ENCODE measurements around the gene SWT1. TPM values are rescaled to one million over a fixed set of nuclear protein-coding genes. Genes with fewer than 3 reads are reported as not detected.

The SWT1 gene
- total and polyA plus RNA-seq, 2 of the 13 experiments (the other 11 are each of a cell fraction or from before 2014, with no cell fraction given) = 1.7 to 2.5 TPM

DNA sequence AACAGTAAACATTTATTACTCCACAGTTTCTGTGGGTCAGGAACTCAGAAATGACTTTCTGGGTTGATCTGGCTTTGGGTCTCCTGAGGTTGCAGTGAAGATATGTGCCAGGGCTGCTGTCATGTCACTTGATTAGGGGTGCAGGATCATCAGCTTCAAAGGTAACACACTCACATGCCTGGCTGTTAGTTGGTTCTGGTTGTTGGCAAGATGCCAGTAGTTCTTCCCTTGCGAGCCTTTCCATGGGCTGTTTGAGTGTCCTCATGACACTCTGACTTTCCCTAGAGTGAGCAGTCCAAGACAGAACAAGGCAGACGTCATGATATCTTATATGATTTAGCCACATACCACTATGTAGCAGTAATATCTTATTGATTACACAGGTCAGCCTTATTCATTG, 1.8 kb downstream of the SWT1 start:
- Histone ChIP-seq H2AFZ (ENCODE audit: low read length) (no peak overlapping the region), H3K27me3 (ENCODE audit: control insufficient read depth in 1 of 2, insufficient read depth in 2 of 2, low read length in 2 of 2) (no peaks in the 10 kb centered on the region; a peak in 1 of 5 replicates), H3K4me3 (replicated peaks in 1 of 3; ENCODE audit: insufficient read depth in 1 of 3, low read depth in 2 of 3, low read length in 3 of 3) (no peak overlapping the region), H3K36me3 (replicated peaks in 1 of 2; ENCODE audit: control insufficient read depth in 1 of 2, insufficient read depth in 2 of 2, low read length in 2 of 2) (0 out of 5 replicates have a peak, but pooled peaks cover 0 to 2% of the 10 kb centered on the region in 2 experiments), H3K9ac (ENCODE audit: insufficient read depth, low read depth, low read length) (no peak overlapping the region), H3K79me2 (ENCODE audit: insufficient read depth, low read length) (peaks cover 20% of the 10 kb centered on the region), H3K4me2 (ENCODE audit: low read depth, low read length) (no peak overlapping the region), H4K20me1 (ENCODE audit: insufficient read depth, low read length) (no peaks in the 10 kb centered on the region), H3K27ac (ENCODE audit: extremely low read length, insufficient read depth, low read length) (no peak overlapping the region), H3K9me3 (ENCODE audit: low read length) (no peaks in the 10 kb centered on the region), H3K4me1 (ENCODE audit: insufficient read depth, low read length) (peaks cover 26% of the 10 kb centered on the region)
- DNase-seq (ENCODE audit: low spot score) (no peak), ATAC-seq (no peak), FAIRE-seq (no peak)
- TF ChIP-seq LCORL (IDR thresholded peaks at IDR 0.05) (peak; percentile 90), LCORL (CRISPR knock-in tag; IDR thresholded peaks at IDR 0.05) (no peak), AFF4 (CRISPR knock-in tag; IDR thresholded peaks at IDR 0.05) (no peak), TOE1 (CRISPR knock-in tag; IDR thresholded peaks at IDR 0.05) (no peak)
- TF ChIP-seq, protein P1, sequence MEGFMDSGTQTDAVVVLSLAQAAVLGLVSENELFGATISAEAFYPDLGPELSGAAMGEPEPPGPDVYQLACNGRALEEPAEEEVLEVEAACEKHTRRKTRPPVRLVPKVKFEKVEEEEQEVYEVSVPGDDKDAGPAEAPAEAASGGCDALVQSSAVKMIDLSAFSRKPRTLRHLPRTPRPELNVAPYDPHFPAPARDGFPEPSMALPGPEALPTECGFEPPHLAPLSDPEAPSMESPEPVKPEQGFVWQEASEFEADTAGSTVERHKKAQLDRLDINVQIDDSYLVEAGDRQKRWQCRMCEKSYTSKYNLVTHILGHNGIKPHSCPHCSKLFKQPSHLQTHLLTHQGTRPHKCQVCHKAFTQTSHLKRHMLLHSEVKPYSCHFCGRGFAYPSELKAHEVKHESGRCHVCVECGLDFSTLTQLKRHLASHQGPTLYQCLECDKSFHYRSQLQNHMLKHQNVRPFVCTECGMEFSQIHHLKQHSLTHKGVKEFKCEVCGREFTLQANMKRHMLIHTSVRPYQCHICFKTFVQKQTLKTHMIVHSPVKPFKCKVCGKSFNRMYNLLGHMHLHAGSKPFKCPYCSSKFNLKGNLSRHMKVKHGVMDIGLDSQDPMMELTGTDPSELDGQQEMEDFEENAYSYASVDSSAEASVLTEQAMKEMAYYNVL (CRISPR knock-in tag; IDR thresholded peaks at IDR 0.05; ENCODE audit: borderline replicate concordance) = no peak
- in situ Hi-C loops (cut with HindIII; ENCODE audit: extremely low pct_ligation_motif_present, low pct_unique_long_range_greater_than_20kb) (no loop called here), intact Hi-C loops (cut with micrococcal nuclease; ENCODE audit: unreplicated experiment) (loop anchor here (5.0 kb wide), 1 partner anchor 159 kb away; the partner anchor contains the start of gene IVNS1ABP)
- ChIA-PET POLR2A (interaction anchor here (2.1 kb wide), 1 partner anchor 158 kb away, joined by 7 read pairs; the partner anchor contains the start of gene IVNS1ABP), CTCF (ENCODE audit: low intra/inter-chr PET ratio, low total read pairs) (no interaction called here)
- BruUV-seq (replicated peaks) = no TSS peak
- 89% methylated on average over 2 of the region's 2 CpGs for WGBS (ENCODE audit: low lambda C conversion rate)

All from HepG2 (cell line).